Mesothelial cell of epicardium (in vitro differentiated cells): ENCODE measurements around the gene MTX2. TPM values are rescaled to one million over a fixed set of nuclear protein-coding genes. Genes with fewer than 3 reads are reported as not detected.

Source experiments
- DNase-seq, 2 experiments: peaks; one replicate each; pipeline ENCODE4 v3.0.0; 2021; ENCODE audit warnings: low spot score in 2 of 2; ENCODE audit not compliant: unreplicated experiment in 2 of 2
- H3K27ac Mint-ChIP-seq: 2 replicates; pipeline ENCODE4 v1.8.0; 2021; ENCODE audit warnings: mixed read lengths
- H3K27me3 Mint-ChIP-seq: 2 replicates; pipeline ENCODE4 v1.8.0; 2021; ENCODE audit warnings: low read depth, mixed read lengths
- H3K36me3 Mint-ChIP-seq: 2 replicates; pipeline ENCODE4 v1.8.0; 2021; ENCODE audit warnings: mixed read lengths
- H3K4me1 Mint-ChIP-seq: 2 replicates; pipeline ENCODE4 v1.8.0; 2021; ENCODE audit warnings: mixed read lengths
- H3K4me3 Mint-ChIP-seq: 2 replicates; pipeline ENCODE4 v1.8.0; 2021; ENCODE audit warnings: mild to moderate bottlenecking, moderate library complexity, mixed read lengths
- H3K9me3 Mint-ChIP-seq: 2 replicates; pipeline ENCODE4 v1.8.0; 2021; ENCODE audit warnings: mixed read lengths
- total RNA-seq: library from RNA; stranded (reverse); gene quantifications from 3 replicates; pipeline ENCODE4 v1.2.1, GENCODE V29; 2021
- TF ChIP-seq, protein P1 (sequence below): fragments of 200-600 bp; sonication (generic); IDR thresholded peaks from one replicate; pipeline ENCODE4 v1.5.0; 2021; ENCODE audit warnings: antibody characterized with exemption; ENCODE audit not compliant: unreplicated experiment

Gene MTX2
- total RNA-seq, 1 donor from 2014 or later, result 29.9 TPM

DNA sequence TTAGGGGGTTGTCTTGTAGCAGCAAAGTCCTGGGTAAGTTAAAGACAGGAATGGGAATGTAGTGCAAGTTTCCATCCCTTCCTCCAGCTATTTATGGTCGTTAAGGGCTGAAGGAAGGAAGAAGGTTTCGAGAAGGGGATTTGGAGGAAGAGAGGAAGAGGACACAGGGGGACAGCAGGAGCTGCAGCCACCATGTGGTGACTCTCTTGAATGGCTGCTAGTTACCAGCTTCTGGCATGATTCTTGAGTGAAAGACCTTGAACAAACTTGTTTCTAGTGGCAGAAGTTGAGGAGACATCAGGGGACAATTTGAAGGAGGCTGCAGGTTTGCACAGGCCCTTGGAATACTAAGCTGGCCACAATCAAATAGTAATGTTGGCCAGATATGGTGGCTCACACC is 116.6 kb downstream of the MTX2 start:
- Mint-ChIP-seq H3K36me3 (no peaks in the 10 kb centered on the region), H3K4me3 (no peak overlapping the region), H3K9me3 (no peaks in the 10 kb centered on the region), H3K4me1 (peaks cover 3% of the 10 kb centered on the region), H3K27me3 (peaks cover 25% of the 10 kb centered on the region), H3K27ac (no peak overlapping the region)
- TF ChIP-seq, protein P1, sequence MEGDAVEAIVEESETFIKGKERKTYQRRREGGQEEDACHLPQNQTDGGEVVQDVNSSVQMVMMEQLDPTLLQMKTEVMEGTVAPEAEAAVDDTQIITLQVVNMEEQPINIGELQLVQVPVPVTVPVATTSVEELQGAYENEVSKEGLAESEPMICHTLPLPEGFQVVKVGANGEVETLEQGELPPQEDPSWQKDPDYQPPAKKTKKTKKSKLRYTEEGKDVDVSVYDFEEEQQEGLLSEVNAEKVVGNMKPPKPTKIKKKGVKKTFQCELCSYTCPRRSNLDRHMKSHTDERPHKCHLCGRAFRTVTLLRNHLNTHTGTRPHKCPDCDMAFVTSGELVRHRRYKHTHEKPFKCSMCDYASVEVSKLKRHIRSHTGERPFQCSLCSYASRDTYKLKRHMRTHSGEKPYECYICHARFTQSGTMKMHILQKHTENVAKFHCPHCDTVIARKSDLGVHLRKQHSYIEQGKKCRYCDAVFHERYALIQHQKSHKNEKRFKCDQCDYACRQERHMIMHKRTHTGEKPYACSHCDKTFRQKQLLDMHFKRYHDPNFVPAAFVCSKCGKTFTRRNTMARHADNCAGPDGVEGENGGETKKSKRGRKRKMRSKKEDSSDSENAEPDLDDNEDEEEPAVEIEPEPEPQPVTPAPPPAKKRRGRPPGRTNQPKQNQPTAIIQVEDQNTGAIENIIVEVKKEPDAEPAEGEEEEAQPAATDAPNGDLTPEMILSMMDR, result no peak
- no peak for DNase-seq

Other genes starting within 250 kb of the MTX2 start
- gene EVX2, start 185.5 kb upstream of the MTX2 start, total RNA-seq, result 0.07 to 0.09 TPM in 2 of 3 replicates, not detected in the other
- gene HOXD13, start 176.7 kb upstream of the MTX2 start, total RNA-seq, result 0.49 to 0.63 TPM (median 0.56 TPM) in 3 replicates
- gene HOXD12, start 169.6 kb upstream of the MTX2 start, total RNA-seq, result 0.27 to 0.40 TPM (median 0.27 TPM) in 3 replicates
- 1.9 to 3.0 TPM (median 2.2 TPM) in 3 replicates for gene HOXD11, start 162.2 kb upstream of the MTX2 start, total RNA-seq
- 3.2 to 4.1 TPM (median 3.9 TPM) in 3 replicates for gene HOXD10, start 152.7 kb upstream of the MTX2 start, total RNA-seq
- gene HOXD9, start 146.7 kb upstream of the MTX2 start, total RNA-seq, result 0.93 to 1.2 TPM (median 1.1 TPM) in 3 replicates
- gene HOXD8, start 139.7 kb upstream of the MTX2 start, total RNA-seq, result 0.29 to 0.58 TPM (median 0.40 TPM) in 3 replicates
- gene HOXD4, start 117.9 kb upstream of the MTX2 start, total RNA-seq, result 0.67 to 1.4 TPM (median 1.3 TPM) in 3 replicates
- 0.93 to 1.1 TPM (median 1.1 TPM) in 3 replicates for gene HOXD3, start 112.1 kb upstream of the MTX2 start, total RNA-seq
- gene HOXD1, start 80.8 kb upstream of the MTX2 start, total RNA-seq, result not detected in 3 replicates